GM12878 (cell line): Measurements from ENCODE around the gene KIF6. TPM values are rescaled to one million over a fixed set of nuclear protein-coding genes. Genes with fewer than 3 reads are reported as not detected.

ENCODE experiments used
- ATAC-seq: fragments of 200-7000 bp; cut with Tn5 transposase; 3 replicates; pipeline ENCODE4 v1.9.1; 2020; ENCODE audit warnings: mild to moderate bottlenecking, moderate library complexity
- BruUV-seq: library from RNA; stranded (reverse); fragments of 400-500 nt; replicated peaks from 2 replicates; lab custom pipeline; 2021; lab: Mats Ljungman, UMichigan
- CTCF ChIA-PET: fragments of 300-600 bp; sonication (Branson Sonifier 250); formaldehyde crosslinking; extraction: SDS; loops from one replicate; lab custom pipeline; 2021; ENCODE audit warnings: inconsistent platforms; lab: Yijun Ruan, JAX
- POLR2A ChIA-PET: fragments of 350-600 bp; formaldehyde crosslinking; extraction: SDS; loops from one replicate; lab custom pipeline; 2021; ENCODE audit warnings: inconsistent platforms; lab: Charles Lee
- RAD21 ChIA-PET: fragments of 300-600 bp; sonication (Branson Sonifier 250); formaldehyde crosslinking; loops from one replicate; lab custom pipeline; 2023; ENCODE audit warnings: antibody characterized with exemption; ENCODE audit not compliant: unreplicated experiment; lab: Charles Lee
- SMC1A ChIA-PET: fragments of 300-600 bp; sonication (Branson Sonifier 250); formaldehyde crosslinking; loops from one replicate; lab custom pipeline; 2023; ENCODE audit not compliant: unreplicated experiment, uncharacterized antibody; lab: Charles Lee
- DNase-seq: peaks from one replicate; pipeline ENCODE4 v3.0.0-alpha.2; 2011; ENCODE audit warnings: low read depth, low spot score
- FAIRE-seq: peaks from 3 replicates; lab custom pipeline; 2011; peaks lifted over from hg19 to GRCh38; lab: Jason Lieb, UNC
- H2AFZ ChIP-seq: 2 replicates; pipeline ENCODE4 v1.6.0; 2011; ENCODE audit warnings: low read depth, low read length, control low read depth; ENCODE audit not compliant: control insufficient read depth
- H3K27ac ChIP-seq: 2 replicates; pipeline ENCODE4 v1.5.1; 2011; ENCODE audit warnings: control low read depth; ENCODE audit not compliant: control insufficient read depth, insufficient read depth
- H3K27me3 ChIP-seq, 2 experiments: replicated peaks in 1 of 2; 2 replicates each; pipeline versions ENCODE4 v1.6.0 to v1.6.1; 2011; ENCODE audit warnings: low read length in 1 of 2; ENCODE audit not compliant: control insufficient read depth in 2 of 2, insufficient read depth in 2 of 2
- H3K36me3 ChIP-seq, 2 experiments: 2 replicates each; pipeline ENCODE4 v1.5.1; 2011; ENCODE audit warnings: low read length in 1 of 2; ENCODE audit not compliant: control insufficient read depth in 2 of 2, insufficient read depth in 2 of 2
- H3K4me1 ChIP-seq: 2 replicates; pipeline ENCODE4 v1.6.1; 2011; ENCODE audit warnings: mild to moderate bottlenecking, low read length, moderate library complexity, mixed read lengths; ENCODE audit not compliant: control insufficient read depth, insufficient read depth
- H3K4me2 ChIP-seq: 2 replicates; pipeline ENCODE4 v1.6.0; 2011; ENCODE audit warnings: control low read depth; ENCODE audit not compliant: control insufficient read depth, insufficient read depth
- H3K4me3 ChIP-seq: fragments of 200-600 bp; sonication (generic); 2 replicates; pipeline ENCODE4 v1.5.1; 2016
- H3K79me2 ChIP-seq: 2 replicates; pipeline ENCODE4 v1.6.0; 2011; ENCODE audit warnings: low read length; ENCODE audit not compliant: control insufficient read depth, insufficient read depth
- H3K9ac ChIP-seq: 2 replicates; pipeline ENCODE4 v1.8.0; 2011; ENCODE audit warnings: low read length, control low read depth, mixed read lengths; ENCODE audit not compliant: control insufficient read depth, insufficient read depth
- H3K9me3 ChIP-seq: replicated peaks from 3 replicates; pipeline ENCODE4 v1.5.1; 2011; ENCODE audit warnings: mild to moderate bottlenecking, low read length; ENCODE audit not compliant: control insufficient read depth, insufficient read depth
- H4K20me1 ChIP-seq: 2 replicates; pipeline ENCODE4 v1.6.0; 2011; ENCODE audit not compliant: control insufficient read depth, insufficient read depth
- MEF2B ChIP-seq: fragments of 450-650 bp; IDR thresholded peaks from 2 replicates; pipeline ENCODE4 v1.6.1; 2018; ENCODE audit warnings: mild to moderate bottlenecking, moderate library complexity; ENCODE audit not compliant: partially characterized antibody, poor library complexity, severe bottlenecking
- WGBS: methylation state at CpG from one replicate; pipeline ENCODE4 v1.1.6; 2016; ENCODE audit warnings: low lambda C conversion rate; ENCODE audit not compliant: insufficient replicate concordance, insufficient coverage; ENCODE audit errors: missing lambda C conversion rate; 5-methylcytosine and 5-hydroxymethylcytosine counted together
- in situ Hi-C: fragments of 300-500 bp; cut with MboI; formaldehyde crosslinking; loops from 9 replicates; pipeline ENCODE4 v1.14.3; 2018; ENCODE audit warnings: mixed read lengths
- intact Hi-C: fragments of 100-400 bp; cut with micrococcal nuclease; formaldehyde crosslinking; loops from one replicate; pipeline ENCODE4 v1.14.2; 2022; ENCODE audit not compliant: unreplicated experiment
- polyA plus RNA-seq, 11 experiments: library from polyadenylated mRNA; depleted of rRNA in 4 of 11; unstranded in 6 of 11; stranded (reverse) in 5 of 11; fragments of >200 nt; fragmentation: Nextera tagmentation in 4 of 11; fragmentation: Illumina TruSeq in 1 of 11; extraction: Ambion mirVana in 4 of 11; extraction: Trizol in 1 of 11; gene quantifications; 1 replicate in 1 of 11; 2 replicates in 10 of 11; pipeline versions ENCODE4 v1.2.1 to v1.2.3, GENCODE V29; 2011 to 2016; ENCODE audit warnings: inconsistent platforms in 2 of 11, missing spikeins in 2 of 11, low read depth in 1 of 11
- total RNA-seq, 4 experiments: library from RNA; depleted of rRNA in 3 of 4; stranded (reverse); fragments of >200 nt in 3 of 4; fragmentation: Illumina TruSeq in 1 of 4; extraction: Trizol in 1 of 4; gene quantifications; 2 replicates each; pipeline versions ENCODE4 v1.2.1 to v1.2.3, GENCODE V29; 2013 to 2021
- TF ChIP-seq, protein P1 (sequence below): fragments of 450-650 bp; formaldehyde crosslinking; IDR thresholded peaks from 2 replicates; pipeline ENCODE4 v1.4.0; 2022; ENCODE audit warnings: mild to moderate bottlenecking, moderate library complexity

Gene KIF6
- total and polyA plus RNA-seq, 10 of the 15 experiments (the other 5 are each of a cell fraction or from before 2014, with no cell fraction given), result 0.09 to 1.0 (median 0.28) TPM

- no peaks in the 10 kb centered on the region for H3K79me2 ChIP-seq
- in situ Hi-C loops, result no loop called here
- WGBS, result 3% methylated on average over 2 of the region's 2 CpGs
- DNase-seq, result no peak
- H3K27ac ChIP-seq, result no peak overlapping the region
- no peaks in the 10 kb centered on the region; a peak in 2 of 4 replicates for H3K36me3 ChIP-seq
- H3K9me3 ChIP-seq, result no peaks in the 10 kb centered on the region
- ChIA-PET POLR2A (no interaction called here), RAD21 (interaction anchor here (1.3 kb wide), 1 partner anchor 236 kb away, joined by 3 read pairs; no protein-coding TSS in a partner anchor), CTCF (no interaction called here), SMC1A (interaction anchor here (0.6 to 1.6 kb wide), 6 partner anchors 11 to 79 kb away, joined by 3 to 9 read pairs (median 3); no protein-coding TSS in a partner anchor)
- ATAC-seq, result peak; percentile 53
- no peak overlapping the region for H3K9ac ChIP-seq
- no peak overlapping the region for H3K4me2 ChIP-seq
- H3K27me3 ChIP-seq, result no peaks in the 10 kb centered on the region
- TF ChIP-seq MEF2B, result peak; percentile 95
- TF ChIP-seq, protein P1, sequence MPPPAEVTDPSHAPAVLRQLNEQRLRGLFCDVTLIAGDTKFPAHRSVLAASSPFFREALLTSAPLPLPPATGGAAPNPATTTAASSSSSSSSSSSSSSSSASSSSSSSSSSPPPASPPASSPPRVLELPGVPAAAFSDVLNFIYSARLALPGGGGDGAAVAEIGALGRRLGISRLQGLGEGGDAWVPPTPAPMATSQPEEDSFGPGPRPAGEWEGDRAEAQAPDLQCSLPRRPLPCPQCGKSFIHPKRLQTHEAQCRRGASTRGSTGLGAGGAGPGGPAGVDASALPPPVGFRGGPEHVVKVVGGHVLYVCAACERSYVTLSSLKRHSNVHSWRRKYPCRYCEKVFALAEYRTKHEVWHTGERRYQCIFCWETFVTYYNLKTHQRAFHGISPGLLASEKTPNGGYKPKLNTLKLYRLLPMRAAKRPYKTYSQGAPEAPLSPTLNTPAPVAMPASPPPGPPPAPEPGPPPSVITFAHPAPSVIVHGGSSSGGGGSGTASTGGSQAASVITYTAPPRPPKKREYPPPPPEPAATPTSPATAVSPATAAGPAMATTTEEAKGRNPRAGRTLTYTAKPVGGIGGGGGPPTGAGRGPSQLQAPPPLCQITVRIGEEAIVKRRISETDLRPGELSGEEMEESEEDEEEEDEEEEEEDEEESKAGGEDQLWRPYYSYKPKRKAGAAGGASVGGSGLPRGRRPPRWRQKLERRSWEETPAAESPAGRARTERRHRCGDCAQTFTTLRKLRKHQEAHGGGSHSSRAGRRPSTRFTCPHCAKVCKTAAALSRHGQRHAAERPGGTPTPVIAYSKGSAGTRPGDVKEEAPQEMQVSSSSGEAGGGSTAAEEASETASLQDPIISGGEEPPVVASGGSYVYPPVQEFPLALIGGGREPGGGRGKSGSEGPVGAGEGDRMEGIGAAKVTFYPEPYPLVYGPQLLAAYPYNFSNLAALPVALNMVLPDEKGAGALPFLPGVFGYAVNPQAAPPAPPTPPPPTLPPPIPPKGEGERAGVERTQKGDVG (CRISPR knock-in tag), result no peak
- H3K4me3 ChIP-seq, result no peak overlapping the region
- H3K4me1 ChIP-seq, result no peaks in the 10 kb centered on the region; the same call in 1 of the 2 replicates
- BruUV-seq, result no TSS peak
- no peak overlapping the region for H2AFZ ChIP-seq
- no peaks in the 10 kb centered on the region for H4K20me1 ChIP-seq
- intact Hi-C loops, result no loop called here
- no peak for FAIRE-seq
Measured at GRCh38 chr6:39688494-39688893, 36.7 kb downstream of the KIF6 start.
